GM18951 (cell line): ENCODE measurements around the gene IDS.
"Not testable (repeated sequence)": the region's sequence is repeated elsewhere in the genome, so short reads cannot be mapped to it uniquely, and the experiment has no call there.

Experiments
- POLR2A ChIP-seq: IDR thresholded peaks from 4 replicates; pipeline ENCODE4 v1.6.1; 2011; ENCODE audit warnings: mild to moderate bottlenecking; ENCODE audit not compliant: insufficient read length, insufficient read depth; ENCODE audit errors: extremely low read depth
- in situ Hi-C: fragments of 300-500 bp; cut with MboI; formaldehyde crosslinking; loops from one replicate; pipeline ENCODE4 v1.12.0; 2022; ENCODE audit warnings: low sequenced_read_pairs, mixed read lengths, inconsistent platforms; ENCODE audit not compliant: unreplicated experiment

Gene IDS

GRCh38 chrX:149494844-149495565 lies 10.1 kb downstream of the IDS start:
- in situ Hi-C loops = no loop called here
- TF ChIP-seq POLR2A = no peak

GRCh38 chrX:149493567-149494562 lies 11.2 kb downstream of the IDS start:
- in situ Hi-C loops = no loop called here

GRCh38 chrX:149491812-149492211 lies 13.3 kb downstream of the IDS start:
- TF ChIP-seq POLR2A = no peak
- in situ Hi-C loops = no loop called here

More at GRCh38 chrX:149493567-149494562, 11.2 kb downstream of the IDS start:
- no peak for TF ChIP-seq POLR2A

- in situ Hi-C loops = no loop called here
- TF ChIP-seq POLR2A = no peak
Measured at GRCh38 chrX:149490100-149490499, 15.0 kb downstream of the IDS start.

- in situ Hi-C loops = not testable (repeated sequence)
Measured at GRCh38 chrX:149488411-149489052, 16.6 kb downstream of the IDS start.

- in situ Hi-C loops = not testable (repeated sequence)
Measured at GRCh38 chrX:149488008-149488407, 17.1 kb downstream of the IDS start.

- TF ChIP-seq POLR2A = no peak
- in situ Hi-C loops = no loop called here
Measured at GRCh38 chrX:149487292-149487691, 17.8 kb downstream of the IDS start.

- TF ChIP-seq POLR2A = no peak
- in situ Hi-C loops = no loop called here
Measured at GRCh38 chrX:149476513-149476912, 28.6 kb downstream of the IDS start.

- in situ Hi-C loops = loop anchor here (25.0 kb wide), 1 partner anchor 1387 kb away; no protein-coding TSS in a partner anchor
- no peak for TF ChIP-seq POLR2A
Measured at GRCh38 chrX:149473966-149474365, 31.1 kb downstream of the IDS start.

- no peak for TF ChIP-seq POLR2A
- in situ Hi-C loops = loop anchor here (25.0 kb wide), 1 partner anchor 1386 kb away; no protein-coding TSS in a partner anchor
Measured at GRCh38 chrX:149473092-149473491, 32.0 kb downstream of the IDS start.

- in situ Hi-C loops = loop anchor here (25.0 kb wide), 1 partner anchor 1385 kb away; no protein-coding TSS in a partner anchor
- TF ChIP-seq POLR2A = no peak
Measured at GRCh38 chrX:149472625-149473024, 32.5 kb downstream of the IDS start.

- in situ Hi-C loops = loop anchor here (25.0 kb wide), 1 partner anchor 1384 kb away; no protein-coding TSS in a partner anchor
- no peak for TF ChIP-seq POLR2A
Measured at GRCh38 chrX:149471397-149471796, 33.7 kb downstream of the IDS start.

GRCh38 chrX:149470955-149471354 lies 34.2 kb downstream of the IDS start:
- no peak for TF ChIP-seq POLR2A
- in situ Hi-C loops = loop anchor here (25.0 kb wide), 1 partner anchor 1384 kb away; no protein-coding TSS in a partner anchor
